Trophoblast cell (in vitro differentiated cells and primary cell): Measurements from ENCODE around the gene JPH4.
"Not testable (repeated sequence)": the region's sequence is repeated elsewhere in the genome, so short reads cannot be mapped to it uniquely, and the experiment has no call there.

ENCODE experiments used
- DNase-seq, 2 donors: peaks; one replicate each; pipeline ENCODE4 v3.0.0-alpha.2; 2016
- H2AFZ ChIP-seq: 2 replicates; pipeline ENCODE4 v1.6.1; 2013; ENCODE audit warnings: low read length, moderate library complexity, mild to moderate bottlenecking; ENCODE audit not compliant: insufficient read depth, poor library complexity
- H2AK5ac ChIP-seq: 2 replicates; pipeline ENCODE4 v1.6.1; 2013; ENCODE audit warnings: mild to moderate bottlenecking, low read length
- H2BK120ac ChIP-seq: 2 replicates; pipeline ENCODE4 v1.6.1; 2013; ENCODE audit warnings: low read length, mild to moderate bottlenecking, moderate library complexity; ENCODE audit not compliant: insufficient read depth, poor library complexity
- H2BK12ac ChIP-seq: 2 replicates; pipeline ENCODE4 v1.6.1; 2013; ENCODE audit warnings: mild to moderate bottlenecking, low read length, moderate library complexity
- H2BK5ac ChIP-seq: 2 replicates; pipeline ENCODE4 v1.6.1; 2013; ENCODE audit warnings: low read length, low read depth, moderate library complexity, mild to moderate bottlenecking; ENCODE audit not compliant: poor library complexity
- H3K14ac ChIP-seq: 2 replicates; pipeline ENCODE4 v1.6.1; 2013; ENCODE audit warnings: mild to moderate bottlenecking, low read length
- H3K18ac ChIP-seq: 2 replicates; pipeline ENCODE4 v1.6.1; 2013; ENCODE audit warnings: mild to moderate bottlenecking, low read length
- H3K23ac ChIP-seq: 2 replicates; pipeline ENCODE4 v1.6.1; 2013; ENCODE audit warnings: low read length
- H3K27ac ChIP-seq: 2 replicates; pipeline ENCODE4 v1.5.1; 2013; ENCODE audit warnings: low read depth, mild to moderate bottlenecking, inconsistent platforms, low read length, moderate library complexity
- H3K27me3 ChIP-seq: 2 replicates; pipeline ENCODE4 v1.6.1; 2013; ENCODE audit warnings: inconsistent platforms, mild to moderate bottlenecking, low read length, moderate library complexity; ENCODE audit not compliant: insufficient read depth
- H3K36me3 ChIP-seq, 2 experiments: 1 replicate in 1 of 2; 2 replicates in 1 of 2; pipeline ENCODE4 v1.6.1; 2013; ENCODE audit warnings: low read length in 2 of 2, mild to moderate bottlenecking in 2 of 2, moderate library complexity in 1 of 2; ENCODE audit not compliant: insufficient read depth in 2 of 2, control insufficient read depth in 1 of 2
- H3K4ac ChIP-seq: 2 replicates; pipeline ENCODE4 v1.6.1; 2013; ENCODE audit warnings: low read depth, mild to moderate bottlenecking, low read length, moderate library complexity
- H3K4me1 ChIP-seq, 2 experiments: 1 replicate in 1 of 2; 2 replicates in 1 of 2; pipeline ENCODE4 v1.6.1; 2013; ENCODE audit warnings: low read length in 2 of 2, mild to moderate bottlenecking in 2 of 2, moderate library complexity in 1 of 2; ENCODE audit not compliant: insufficient read depth in 2 of 2, control insufficient read depth in 1 of 2
- H3K4me2 ChIP-seq: 2 replicates; pipeline ENCODE4 v1.6.1; 2013; ENCODE audit warnings: inconsistent platforms, mild to moderate bottlenecking, low read length, moderate library complexity
- H3K4me3 ChIP-seq: 2 replicates; pipeline ENCODE4 v1.5.1; 2013; ENCODE audit warnings: mild to moderate bottlenecking, low read depth, low read length, inconsistent platforms
- H3K79me1 ChIP-seq: one replicate; pipeline ENCODE4 v1.6.1; 2013; ENCODE audit warnings: low read length
- H3K79me2 ChIP-seq: 2 replicates; pipeline ENCODE4 v1.6.1; 2013; ENCODE audit warnings: low read length, mild to moderate bottlenecking; ENCODE audit not compliant: control insufficient read depth, insufficient read depth, poor library complexity
- H3K9ac ChIP-seq: 2 replicates; pipeline ENCODE4 v1.6.1; 2013; ENCODE audit warnings: mild to moderate bottlenecking, low read length
- H3K9me3 ChIP-seq: 2 replicates; pipeline ENCODE4 v1.6.1; 2013; ENCODE audit warnings: low read depth, mild to moderate bottlenecking, control low read depth, inconsistent platforms, low read length; ENCODE audit not compliant: insufficient read depth
- H4K12ac ChIP-seq: 2 replicates; pipeline ENCODE4 v1.6.1; 2013; ENCODE audit warnings: low read depth, mild to moderate bottlenecking, low read length, moderate library complexity
- H4K8ac ChIP-seq: 2 replicates; pipeline ENCODE4 v1.6.1; 2013; ENCODE audit warnings: low read depth, mild to moderate bottlenecking, low read length, moderate library complexity
- H4K91ac ChIP-seq: one replicate; pipeline ENCODE4 v1.6.1; 2013; ENCODE audit warnings: low read depth, mild to moderate bottlenecking, low read length, moderate library complexity
- WGBS: extraction: QIAGEN DNeasy Blood & Tissue Kit; methylation state at CpG from one replicate; pipeline ENCODE4 v1.1.7; 2013; ENCODE audit warnings: missing lambda C conversion rate; ENCODE audit not compliant: insufficient read length, insufficient coverage; ENCODE audit errors: extremely low coverage; 5-methylcytosine and 5-hydroxymethylcytosine counted together

The JPH4 gene

GRCh38 chr14:23589606-23590005 lies 11.0 kb upstream of the JPH4 start:
- no CpG with 5 or more reads among the region's 2 CpGs for WGBS
- H4K8ac ChIP-seq, result no peak overlapping the region

GRCh38 chr14:23588884-23589598 lies 10.5 kb upstream of the JPH4 start:
- no peak overlapping the region for H3K27ac ChIP-seq
- H3K79me2 ChIP-seq, result no peaks in the 10 kb centered on the region
- H3K27me3 ChIP-seq, result no peaks in the 10 kb centered on the region
- H3K4ac ChIP-seq, result no peak overlapping the region
- no peak overlapping the region for H3K9ac ChIP-seq
- no peak overlapping the region for H4K91ac ChIP-seq
- H3K36me3 ChIP-seq, result no peaks in the 10 kb centered on the region
- H2BK5ac ChIP-seq, result no peak overlapping the region
- DNase-seq, result peak; percentile 89 to 90
- no peak overlapping the region for H2BK120ac ChIP-seq
- no peak overlapping the region for H3K4me2 ChIP-seq
- no peak overlapping the region for H3K14ac ChIP-seq
- no peak overlapping the region for H3K23ac ChIP-seq
- peak overlapping the region; percentile 13 for H2BK12ac ChIP-seq
- H3K79me1 ChIP-seq, result no peaks in the 10 kb centered on the region
- H3K4me1 ChIP-seq, result no peaks in the 10 kb centered on the region
- H2AFZ ChIP-seq, result no peak overlapping the region
- no CpG with 5 or more reads among the region's 5 CpGs for WGBS
- H3K9me3 ChIP-seq, result no peaks in the 10 kb centered on the region
- no peak overlapping the region for H3K18ac ChIP-seq
- no peak overlapping the region for H3K4me3 ChIP-seq
- H4K8ac ChIP-seq, result no peak overlapping the region
- H4K12ac ChIP-seq, result no peak overlapping the region
- H2AK5ac ChIP-seq, result no peak overlapping the region

More at GRCh38 chr14:23589606-23590005, 11.0 kb upstream of the JPH4 start:
- DNase-seq, result no peak
- H2AK5ac ChIP-seq, result no peak overlapping the region
- H3K27ac ChIP-seq, result no peak overlapping the region
- no peak overlapping the region for H3K4me3 ChIP-seq
- H3K79me2 ChIP-seq, result no peaks in the 10 kb centered on the region
- no peak overlapping the region for H4K91ac ChIP-seq
- no peaks in the 10 kb centered on the region for H3K79me1 ChIP-seq
- no peak overlapping the region for H3K18ac ChIP-seq
- H3K27me3 ChIP-seq, result no peaks in the 10 kb centered on the region
- no peak overlapping the region for H3K4ac ChIP-seq
- H4K12ac ChIP-seq, result no peak overlapping the region
- no peaks in the 10 kb centered on the region for H3K36me3 ChIP-seq
- no peaks in the 10 kb centered on the region for H3K4me1 ChIP-seq
- no peak overlapping the region for H3K23ac ChIP-seq
- H3K4me2 ChIP-seq, result no peak overlapping the region
- no peak overlapping the region for H2AFZ ChIP-seq
- H3K14ac ChIP-seq, result no peak overlapping the region
- H2BK12ac ChIP-seq, result peak overlapping the region; percentile 13
- no peaks in the 10 kb centered on the region for H3K9me3 ChIP-seq
- H2BK5ac ChIP-seq, result no peak overlapping the region
- no peak overlapping the region for H2BK120ac ChIP-seq
- no peak overlapping the region for H3K9ac ChIP-seq

GRCh38 chr14:23584527-23585203 lies 6.1 kb upstream of the JPH4 start:
- not testable (repeated sequence) for H3K27ac ChIP-seq, H3K4me3 ChIP-seq
- no CpG with 5 or more reads among the region's 26 CpGs for WGBS

GRCh38 chr14:23583761-23584526 lies 5.4 kb upstream of the JPH4 start:
- not testable (repeated sequence) for H2AFZ ChIP-seq, H3K79me2 ChIP-seq, H2AK5ac ChIP-seq, H3K9me3 ChIP-seq, H3K27ac ChIP-seq, DNase-seq, H3K4ac ChIP-seq, H3K79me1 ChIP-seq, H4K8ac ChIP-seq, H3K14ac ChIP-seq, H2BK120ac ChIP-seq, H2BK12ac ChIP-seq, H2BK5ac ChIP-seq, H3K4me1 ChIP-seq, H4K91ac ChIP-seq, H3K18ac ChIP-seq, H4K12ac ChIP-seq, H3K36me3 ChIP-seq, H3K27me3 ChIP-seq, H3K23ac ChIP-seq, H3K9ac ChIP-seq, H3K4me2 ChIP-seq, H3K4me3 ChIP-seq
- no CpG with 5 or more reads among the region's 25 CpGs for WGBS

More at GRCh38 chr14:23584527-23585203, 6.1 kb upstream of the JPH4 start:
- not testable (repeated sequence) for H3K18ac ChIP-seq, H2AFZ ChIP-seq, H2BK5ac ChIP-seq, H3K4me1 ChIP-seq, H4K8ac ChIP-seq, DNase-seq, H3K36me3 ChIP-seq, H3K4ac ChIP-seq, H3K27me3 ChIP-seq, H3K23ac ChIP-seq, H3K79me2 ChIP-seq, H3K4me2 ChIP-seq, H2AK5ac ChIP-seq, H4K91ac ChIP-seq, H3K9ac ChIP-seq, H4K12ac ChIP-seq, H2BK12ac ChIP-seq, H3K79me1 ChIP-seq, H3K9me3 ChIP-seq, H2BK120ac ChIP-seq, H3K14ac ChIP-seq
